Measurements from ENCODE around the gene SERPINA12. TPM values are rescaled to one million over a fixed set of nuclear protein-coding genes. Genes with fewer than 3 reads are reported as not detected.
A peak's percentile ranks its signal among the peaks of the same experiment; 100 is the strongest.

SERPINA12 gene
- total RNA-seq, 1 experiment from 2014 or later, result not detected

DNA sequence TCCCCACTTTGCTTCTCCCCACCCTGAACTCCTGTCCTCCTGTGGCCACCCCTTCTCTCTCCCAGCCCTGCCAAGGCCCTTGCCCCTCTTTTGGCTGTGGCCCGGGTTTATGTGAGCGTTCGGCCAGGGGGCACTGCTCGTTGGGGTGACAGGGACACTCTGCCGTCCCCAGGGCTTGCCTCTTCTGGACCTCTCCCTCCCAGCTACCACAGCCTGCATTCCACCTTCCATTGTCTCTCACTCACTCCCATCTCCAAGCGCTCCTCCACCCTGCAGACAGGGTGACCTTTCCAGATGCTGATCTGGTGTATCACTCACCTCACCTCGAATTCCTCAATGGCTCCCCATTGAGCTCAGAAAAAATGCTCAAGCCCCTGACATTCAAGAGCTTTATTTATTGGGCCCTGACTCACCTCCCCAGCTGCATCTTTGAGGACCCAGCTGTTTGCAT is 34.7 kb downstream of the SERPINA12 start:
- Histone ChIP-seq H3K9ac (ENCODE audit: low read length) (no peak overlapping the region), H3K9me2 (ENCODE audit: insufficient read depth) (no peaks in the 10 kb centered on the region), H3K36me3 (ENCODE audit: control insufficient read depth in 1 of 2, insufficient read depth in 2 of 2, low read length in 2 of 2) (no peaks in the 10 kb centered on the region), H3K27me3 (ENCODE audit: insufficient read depth, low read length) (no peaks in the 10 kb centered on the region; the same call in 1 of the 2 replicates), H3K9me3 (ENCODE audit: control insufficient read depth in 1 of 2, insufficient read depth in 1 of 2, low read depth in 1 of 2, low read length in 2 of 2) (no peaks in the 10 kb centered on the region; a peak in 1 of 4 replicates), H3K4me1 (ENCODE audit: control insufficient read depth in 1 of 2, insufficient read depth in 2 of 2, low read length in 2 of 2) (peaks cover 0 to 18% of the 10 kb centered on the region in 2 experiments; a peak in 3 of 4 replicates), H3K4me3 (replicated peaks in 1 of 2; ENCODE audit: low read depth in 1 of 2, low read length in 2 of 2) (no peak overlapping the region), H2AFZ (ENCODE audit: low read depth, low read length, poor library complexity, severe bottlenecking) (no peak overlapping the region), H3K79me2 (ENCODE audit: insufficient read depth, low read length) (no peaks in the 10 kb centered on the region), H3K4me2 (ENCODE audit: low read length) (peak overlapping the region; percentile 62), H3K27ac (ENCODE audit: low read depth, low read length) (no peak overlapping the region), H4K20me1 (ENCODE audit: insufficient read depth) (no peaks in the 10 kb centered on the region)
- CTCF ChIA-PET, result interaction anchor here (4.0 kb wide), 1 partner anchor 12 kb away, joined by 23 read pairs; no protein-coding TSS in a partner anchor
- no peak for TF ChIP-seq EZH2 (IDR thresholded peaks at IDR 0.05)
- TF ChIP-seq, protein P1, sequence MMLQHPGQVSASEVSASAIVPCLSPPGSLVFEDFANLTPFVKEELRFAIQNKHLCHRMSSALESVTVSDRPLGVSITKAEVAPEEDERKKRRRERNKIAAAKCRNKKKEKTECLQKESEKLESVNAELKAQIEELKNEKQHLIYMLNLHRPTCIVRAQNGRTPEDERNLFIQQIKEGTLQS (IDR thresholded peaks at IDR 0.05), result no peak
- TF ChIP-seq, protein P2, sequence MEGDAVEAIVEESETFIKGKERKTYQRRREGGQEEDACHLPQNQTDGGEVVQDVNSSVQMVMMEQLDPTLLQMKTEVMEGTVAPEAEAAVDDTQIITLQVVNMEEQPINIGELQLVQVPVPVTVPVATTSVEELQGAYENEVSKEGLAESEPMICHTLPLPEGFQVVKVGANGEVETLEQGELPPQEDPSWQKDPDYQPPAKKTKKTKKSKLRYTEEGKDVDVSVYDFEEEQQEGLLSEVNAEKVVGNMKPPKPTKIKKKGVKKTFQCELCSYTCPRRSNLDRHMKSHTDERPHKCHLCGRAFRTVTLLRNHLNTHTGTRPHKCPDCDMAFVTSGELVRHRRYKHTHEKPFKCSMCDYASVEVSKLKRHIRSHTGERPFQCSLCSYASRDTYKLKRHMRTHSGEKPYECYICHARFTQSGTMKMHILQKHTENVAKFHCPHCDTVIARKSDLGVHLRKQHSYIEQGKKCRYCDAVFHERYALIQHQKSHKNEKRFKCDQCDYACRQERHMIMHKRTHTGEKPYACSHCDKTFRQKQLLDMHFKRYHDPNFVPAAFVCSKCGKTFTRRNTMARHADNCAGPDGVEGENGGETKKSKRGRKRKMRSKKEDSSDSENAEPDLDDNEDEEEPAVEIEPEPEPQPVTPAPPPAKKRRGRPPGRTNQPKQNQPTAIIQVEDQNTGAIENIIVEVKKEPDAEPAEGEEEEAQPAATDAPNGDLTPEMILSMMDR (IDR thresholded peaks at IDR 0.05 in 2 of 3, conservative IDR thresholded peaks at IDR 0.05 in 1 of 3; ENCODE audit: borderline replicate concordance in 1 of 3, insufficient read depth in 1 of 3, low read depth in 2 of 3, low read length in 2 of 3), result no peak
- no peak for TF ChIP-seq EZH2phosphoT487 (IDR thresholded peaks at IDR 0.05; ENCODE audit: borderline replicate concordance)
- TF ChIP-seq SRF (IDR thresholded peaks at IDR 0.05; ENCODE audit: low read depth), result no peak
- TF ChIP-seq, protein P3, sequence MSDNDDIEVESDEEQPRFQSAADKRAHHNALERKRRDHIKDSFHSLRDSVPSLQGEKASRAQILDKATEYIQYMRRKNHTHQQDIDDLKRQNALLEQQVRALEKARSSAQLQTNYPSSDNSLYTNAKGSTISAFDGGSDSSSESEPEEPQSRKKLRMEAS (IDR thresholded peaks at IDR 0.05), result no peak
- TF ChIP-seq ZFX (IDR thresholded peaks at IDR 0.05), result no peak
- no peak for TF ChIP-seq CEBPB (IDR thresholded peaks at IDR 0.05; ENCODE audit: low read depth)
- no peak for TF ChIP-seq YY1 (IDR thresholded peaks at IDR 0.05; ENCODE audit: extremely low read depth, insufficient replicate concordance, low read depth, low read length)
- no peak for TF ChIP-seq POLR2A (IDR thresholded peaks at IDR 0.05; ENCODE audit: borderline replicate concordance, extremely low read depth, insufficient read depth, insufficient read length)
- no peak for TF ChIP-seq ZNF274 (IDR thresholded peaks at IDR 0.05; ENCODE audit: low read depth, low read length)
- TF ChIP-seq, protein P4, sequence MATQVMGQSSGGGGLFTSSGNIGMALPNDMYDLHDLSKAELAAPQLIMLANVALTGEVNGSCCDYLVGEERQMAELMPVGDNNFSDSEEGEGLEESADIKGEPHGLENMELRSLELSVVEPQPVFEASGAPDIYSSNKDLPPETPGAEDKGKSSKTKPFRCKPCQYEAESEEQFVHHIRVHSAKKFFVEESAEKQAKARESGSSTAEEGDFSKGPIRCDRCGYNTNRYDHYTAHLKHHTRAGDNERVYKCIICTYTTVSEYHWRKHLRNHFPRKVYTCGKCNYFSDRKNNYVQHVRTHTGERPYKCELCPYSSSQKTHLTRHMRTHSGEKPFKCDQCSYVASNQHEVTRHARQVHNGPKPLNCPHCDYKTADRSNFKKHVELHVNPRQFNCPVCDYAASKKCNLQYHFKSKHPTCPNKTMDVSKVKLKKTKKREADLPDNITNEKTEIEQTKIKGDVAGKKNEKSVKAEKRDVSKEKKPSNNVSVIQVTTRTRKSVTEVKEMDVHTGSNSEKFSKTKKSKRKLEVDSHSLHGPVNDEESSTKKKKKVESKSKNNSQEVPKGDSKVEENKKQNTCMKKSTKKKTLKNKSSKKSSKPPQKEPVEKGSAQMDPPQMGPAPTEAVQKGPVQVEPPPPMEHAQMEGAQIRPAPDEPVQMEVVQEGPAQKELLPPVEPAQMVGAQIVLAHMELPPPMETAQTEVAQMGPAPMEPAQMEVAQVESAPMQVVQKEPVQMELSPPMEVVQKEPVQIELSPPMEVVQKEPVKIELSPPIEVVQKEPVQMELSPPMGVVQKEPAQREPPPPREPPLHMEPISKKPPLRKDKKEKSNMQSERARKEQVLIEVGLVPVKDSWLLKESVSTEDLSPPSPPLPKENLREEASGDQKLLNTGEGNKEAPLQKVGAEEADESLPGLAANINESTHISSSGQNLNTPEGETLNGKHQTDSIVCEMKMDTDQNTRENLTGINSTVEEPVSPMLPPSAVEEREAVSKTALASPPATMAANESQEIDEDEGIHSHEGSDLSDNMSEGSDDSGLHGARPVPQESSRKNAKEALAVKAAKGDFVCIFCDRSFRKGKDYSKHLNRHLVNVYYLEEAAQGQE (IDR thresholded peaks at IDR 0.05; ENCODE audit: low read depth), result no peak
- TF ChIP-seq SP1 (IDR thresholded peaks at IDR 0.05; ENCODE audit: low read depth), result no peak
- TF ChIP-seq RAD21 (IDR thresholded peaks at IDR 0.05; ENCODE audit: low read depth), result no peak
- no peak for TF ChIP-seq TCF7L2 (IDR thresholded peaks at IDR 0.05; ENCODE audit: borderline replicate concordance, extremely low read depth, insufficient read depth, insufficient read length)
- no peak for TF ChIP-seq EGR1 (IDR thresholded peaks at IDR 0.05; ENCODE audit: low read depth)
- TF ChIP-seq, protein P5, sequence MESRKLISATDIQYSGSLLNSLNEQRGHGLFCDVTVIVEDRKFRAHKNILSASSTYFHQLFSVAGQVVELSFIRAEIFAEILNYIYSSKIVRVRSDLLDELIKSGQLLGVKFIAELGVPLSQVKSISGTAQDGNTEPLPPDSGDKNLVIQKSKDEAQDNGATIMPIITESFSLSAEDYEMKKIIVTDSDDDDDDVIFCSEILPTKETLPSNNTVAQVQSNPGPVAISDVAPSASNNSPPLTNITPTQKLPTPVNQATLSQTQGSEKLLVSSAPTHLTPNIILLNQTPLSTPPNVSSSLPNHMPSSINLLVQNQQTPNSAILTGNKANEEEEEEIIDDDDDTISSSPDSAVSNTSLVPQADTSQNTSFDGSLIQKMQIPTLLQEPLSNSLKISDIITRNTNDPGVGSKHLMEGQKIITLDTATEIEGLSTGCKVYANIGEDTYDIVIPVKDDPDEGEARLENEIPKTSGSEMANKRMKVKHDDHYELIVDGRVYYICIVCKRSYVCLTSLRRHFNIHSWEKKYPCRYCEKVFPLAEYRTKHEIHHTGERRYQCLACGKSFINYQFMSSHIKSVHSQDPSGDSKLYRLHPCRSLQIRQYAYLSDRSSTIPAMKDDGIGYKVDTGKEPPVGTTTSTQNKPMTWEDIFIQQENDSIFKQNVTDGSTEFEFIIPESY (IDR thresholded peaks at IDR 0.05; ENCODE audit: extremely low read depth, insufficient replicate concordance, low read length), result no peak
- no TSS peak for BruUV-seq (replicated peaks)
- RAD21 ChIA-PET (ENCODE audit: low non-redundant PET in 1 of 2, low total read pairs in 2 of 2, uncharacterized antibody in 2 of 2, unreplicated experiment in 2 of 2), result no interaction called here
- POLR2A ChIA-PET, result no interaction called here
- intact Hi-C loops (cut with micrococcal nuclease), result no loop called here
- no peak for DNase-seq (ENCODE audit: low read depth, low spot score)
- ATAC-seq, result peak; percentile 88

Data from HCT116 (cell line).